Islet precursor cell (in vitro differentiated cells): Measurements from ENCODE around the gene RGS19.

Source experiments
- DNase-seq: peaks from one replicate; pipeline ENCODE4 v3.0.0-alpha.2; 2018

The RGS19 gene

DNA sequence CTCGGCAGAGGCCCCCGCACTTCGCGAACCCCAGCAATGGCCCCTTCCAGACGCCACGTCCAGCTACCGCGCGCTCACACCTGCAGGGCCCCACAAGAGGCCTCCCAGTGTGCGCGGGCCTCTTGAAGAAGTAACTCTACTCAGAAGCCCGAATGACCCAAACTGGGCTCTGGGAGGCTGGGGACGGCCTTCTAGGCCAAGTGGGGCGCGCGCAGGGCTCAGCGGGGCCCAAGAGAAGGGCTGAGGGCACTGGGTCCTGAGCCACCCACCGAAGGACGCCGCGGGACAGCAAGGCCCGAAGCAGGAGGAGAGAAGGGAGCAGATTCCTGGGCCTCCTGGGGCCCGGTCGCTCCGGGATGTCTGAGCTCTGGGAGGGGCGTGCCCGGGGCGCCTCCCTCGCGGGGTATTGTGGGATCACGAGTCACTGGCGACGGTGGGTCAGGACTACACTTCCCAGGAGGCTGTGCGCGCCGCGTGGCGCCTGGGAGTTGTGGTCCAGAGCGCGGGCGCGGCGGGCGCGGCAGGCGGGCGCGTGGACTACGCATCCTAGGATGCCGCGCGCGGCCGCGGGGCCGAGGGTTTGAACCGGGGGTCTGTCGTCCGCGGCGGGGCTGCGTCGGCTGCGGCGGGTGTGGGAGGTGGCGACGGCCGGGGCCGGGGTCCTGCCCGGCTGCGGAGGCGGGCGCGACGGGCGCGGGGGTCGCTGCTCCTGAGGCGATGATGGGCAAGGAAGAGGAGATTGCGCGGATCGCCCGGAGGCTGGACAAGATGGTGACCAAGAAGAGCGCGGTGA is 16.5 kb downstream of the RGS19 start, which contains the start of gene TCEA2:
TCEA2 (plus strand) TSS at position 603 of the 793 bp plus-strand sequence; CDS start at position 718, 115 bp downstream.
- peak; percentile 97 for DNase-seq

DNA sequence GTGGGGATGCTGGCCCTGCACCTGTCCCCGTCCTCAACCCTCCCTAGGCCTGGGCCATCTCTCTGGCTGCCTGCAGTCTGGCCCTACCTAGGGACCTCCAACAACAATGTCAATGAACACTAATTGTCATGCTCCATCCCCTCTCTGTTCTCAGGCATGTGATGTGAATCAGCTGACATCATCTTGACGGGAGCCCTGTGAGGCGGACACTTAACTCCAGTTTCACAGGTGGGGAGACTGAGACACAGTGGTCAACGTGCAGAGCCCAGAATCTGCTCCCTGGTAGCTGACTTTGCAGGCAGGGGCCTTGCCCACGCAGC is 17.1 kb downstream of the RGS19 start:
- DNase-seq: no peak

DNA sequence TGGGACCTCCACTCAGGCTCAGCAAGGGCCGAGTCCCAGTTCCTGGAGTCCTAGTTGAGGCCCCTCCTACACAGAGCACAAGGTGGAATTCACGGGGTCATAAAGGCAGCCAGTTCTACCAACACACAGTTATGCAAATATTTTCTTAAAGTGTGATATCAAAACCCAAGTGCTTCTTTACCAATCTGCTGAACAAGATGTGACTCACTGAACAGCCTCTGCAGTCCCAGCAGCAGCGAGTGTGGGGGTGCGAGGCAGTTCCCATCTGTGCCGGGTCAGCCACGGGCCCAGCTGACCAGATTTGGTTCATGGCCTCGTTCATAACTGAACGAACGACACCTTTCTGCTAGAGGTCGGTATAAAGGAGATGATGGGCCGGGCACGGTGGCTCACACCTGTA is 20.8 kb downstream of the RGS19 start:
- no peak for DNase-seq

DNA sequence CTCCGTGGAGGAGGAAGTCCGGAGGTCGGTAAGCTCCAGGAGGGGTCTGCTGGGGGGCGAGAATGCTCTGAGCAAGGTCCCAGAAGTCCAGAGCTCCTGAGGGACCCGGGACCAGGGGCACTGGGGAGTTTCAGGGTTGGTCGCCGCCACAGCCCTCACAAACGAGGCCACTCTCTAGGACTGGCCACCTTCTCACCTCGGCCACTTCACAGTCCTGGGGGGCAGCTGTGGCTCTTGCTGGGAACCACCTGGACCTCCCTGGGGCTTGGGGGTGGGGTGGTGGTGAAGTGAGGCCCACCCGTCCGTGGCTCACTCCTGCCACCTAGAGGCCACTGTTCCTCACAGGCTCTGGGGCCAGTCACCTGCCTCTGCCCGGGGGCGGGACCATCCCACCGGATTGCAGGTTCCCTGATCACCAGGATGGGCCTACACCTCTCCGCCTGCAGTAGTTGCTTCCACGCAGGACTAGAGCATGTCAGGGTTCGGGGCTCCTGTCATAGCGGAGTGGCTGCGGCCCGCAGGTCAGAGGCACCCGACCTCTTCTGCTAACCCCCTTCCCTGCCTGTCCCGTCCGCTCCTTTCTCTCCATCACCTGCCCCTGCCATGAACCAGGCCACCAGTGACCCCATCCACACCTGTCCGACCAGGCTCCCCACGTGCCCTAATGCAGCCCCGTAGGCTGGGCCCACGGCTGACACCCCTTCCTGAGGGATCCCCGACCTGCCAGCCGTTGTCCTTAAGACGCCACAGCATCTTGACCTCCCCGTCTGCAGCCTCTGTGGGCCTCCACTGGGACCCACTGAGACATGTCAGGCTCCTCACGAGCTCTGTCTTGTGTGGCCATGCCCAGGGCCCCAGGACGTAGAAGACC is 21.5 kb downstream of the RGS19 start:
- peak; percentile 89 for DNase-seq

DNA sequence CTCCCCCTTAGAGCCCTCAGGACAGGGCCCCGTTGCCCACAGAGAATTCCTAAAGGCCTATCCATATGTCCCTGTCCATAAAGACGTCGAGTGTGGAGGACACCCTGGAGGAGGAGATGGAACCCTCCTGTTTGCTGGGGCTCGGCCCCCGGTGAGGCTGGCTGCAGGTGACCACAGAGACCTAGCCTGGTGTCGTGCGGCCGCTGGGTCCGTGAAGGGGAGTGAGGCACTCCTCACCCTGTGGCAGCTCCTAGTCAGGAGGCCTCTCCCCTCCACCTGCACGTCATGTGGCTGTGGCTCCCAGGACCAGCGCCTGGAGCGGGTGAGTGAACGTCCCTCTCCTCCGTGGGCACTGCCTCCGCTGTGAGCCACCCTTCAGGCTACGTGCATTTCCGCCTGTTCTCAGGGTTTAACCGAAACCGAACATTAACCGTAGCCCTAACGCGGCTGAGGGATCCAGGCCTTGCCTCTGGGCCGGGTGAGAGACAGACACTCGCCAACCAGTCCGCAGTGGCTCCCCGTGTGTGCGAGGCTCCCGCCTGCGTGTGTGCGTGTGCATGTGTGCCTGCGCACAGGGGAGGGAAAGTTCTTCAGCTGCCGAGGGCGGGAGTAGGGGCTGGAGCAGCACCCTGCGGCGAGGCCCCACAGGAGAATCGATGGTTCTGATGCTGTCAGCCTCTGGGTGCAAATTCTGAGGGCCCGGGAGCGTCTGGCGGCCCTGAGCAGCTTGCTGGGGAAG is 22.3 kb downstream of the RGS19 start:
- DNase-seq: no peak

DNA sequence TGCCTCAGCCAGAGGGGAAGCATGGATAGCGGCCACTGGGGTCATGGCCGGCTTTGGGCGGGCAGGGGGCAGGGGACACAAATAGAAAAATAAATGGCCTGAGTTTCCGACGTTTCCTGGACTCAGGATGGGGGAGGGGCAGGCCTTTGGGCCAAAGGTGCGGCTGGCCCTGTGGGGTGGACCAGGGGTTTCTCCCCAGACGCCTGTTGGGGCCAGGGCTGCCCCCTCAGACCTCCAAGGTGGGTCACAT is 22.8 kb downstream of the RGS19 start:
- no peak for DNase-seq

DNA sequence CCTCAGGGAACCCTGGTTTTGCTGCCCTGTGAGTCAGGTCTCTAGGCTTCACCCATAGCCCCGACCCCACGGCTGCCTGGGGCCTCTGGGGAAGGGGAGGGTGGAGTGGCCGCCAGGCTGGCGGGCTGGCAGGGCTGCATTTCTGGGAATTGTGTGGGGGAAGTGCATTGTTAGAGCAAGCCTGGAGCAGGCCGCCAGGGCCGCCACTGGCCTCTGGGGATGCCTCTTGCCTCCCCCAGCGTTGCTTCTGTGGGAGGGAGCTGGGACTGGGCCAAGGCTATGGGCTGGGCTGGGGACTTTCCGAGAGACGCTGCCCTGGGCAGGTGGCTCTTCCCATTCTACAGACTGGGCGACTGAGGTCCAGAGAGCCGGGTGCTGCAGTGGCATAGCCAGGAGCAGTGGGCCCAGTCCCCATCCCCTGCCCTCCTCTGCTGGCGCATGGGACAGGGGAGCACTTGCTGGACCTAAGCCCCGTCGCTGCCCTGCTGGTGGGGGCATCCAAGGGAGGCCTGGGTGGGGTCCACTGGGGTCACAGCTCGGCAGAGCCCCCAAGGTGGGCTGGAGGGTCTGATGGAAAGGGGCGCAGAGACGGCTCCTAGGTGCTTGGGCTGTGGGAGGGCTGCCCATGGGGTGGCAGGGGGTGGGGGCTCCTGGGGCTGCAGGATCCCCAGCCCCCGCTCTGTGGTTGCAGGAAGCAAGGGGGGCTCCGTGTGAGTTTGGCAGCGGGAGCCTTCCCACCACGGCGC is 23.3 kb downstream of the RGS19 start:
- DNase-seq: peak; percentile 80

DNA sequence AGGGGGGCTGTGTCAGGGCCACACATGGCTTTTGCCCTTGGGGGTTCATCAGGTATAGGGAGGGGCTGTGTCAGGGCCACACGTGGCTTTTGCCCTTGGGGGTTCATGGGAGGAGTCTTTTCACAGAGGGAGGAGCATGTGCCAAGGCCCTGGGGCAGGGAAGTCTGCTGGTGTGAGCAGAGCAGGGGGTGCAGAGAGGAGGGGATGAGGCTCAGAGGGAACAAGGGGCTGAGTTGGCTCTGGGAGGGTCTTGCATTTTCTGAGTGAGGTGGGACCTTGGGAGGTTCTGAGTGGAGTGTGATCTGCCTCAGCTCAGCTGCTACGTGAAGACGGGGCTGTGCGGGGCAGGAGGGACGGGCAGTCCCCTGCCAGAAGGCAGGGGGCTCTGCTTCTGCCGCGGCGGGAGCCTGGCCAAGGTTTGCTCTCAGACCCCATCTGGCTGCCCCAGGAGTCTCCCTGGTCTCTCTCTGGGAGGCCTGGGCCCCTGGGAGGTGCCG is 23.9 kb downstream of the RGS19 start:
- no peak for DNase-seq

DNA sequence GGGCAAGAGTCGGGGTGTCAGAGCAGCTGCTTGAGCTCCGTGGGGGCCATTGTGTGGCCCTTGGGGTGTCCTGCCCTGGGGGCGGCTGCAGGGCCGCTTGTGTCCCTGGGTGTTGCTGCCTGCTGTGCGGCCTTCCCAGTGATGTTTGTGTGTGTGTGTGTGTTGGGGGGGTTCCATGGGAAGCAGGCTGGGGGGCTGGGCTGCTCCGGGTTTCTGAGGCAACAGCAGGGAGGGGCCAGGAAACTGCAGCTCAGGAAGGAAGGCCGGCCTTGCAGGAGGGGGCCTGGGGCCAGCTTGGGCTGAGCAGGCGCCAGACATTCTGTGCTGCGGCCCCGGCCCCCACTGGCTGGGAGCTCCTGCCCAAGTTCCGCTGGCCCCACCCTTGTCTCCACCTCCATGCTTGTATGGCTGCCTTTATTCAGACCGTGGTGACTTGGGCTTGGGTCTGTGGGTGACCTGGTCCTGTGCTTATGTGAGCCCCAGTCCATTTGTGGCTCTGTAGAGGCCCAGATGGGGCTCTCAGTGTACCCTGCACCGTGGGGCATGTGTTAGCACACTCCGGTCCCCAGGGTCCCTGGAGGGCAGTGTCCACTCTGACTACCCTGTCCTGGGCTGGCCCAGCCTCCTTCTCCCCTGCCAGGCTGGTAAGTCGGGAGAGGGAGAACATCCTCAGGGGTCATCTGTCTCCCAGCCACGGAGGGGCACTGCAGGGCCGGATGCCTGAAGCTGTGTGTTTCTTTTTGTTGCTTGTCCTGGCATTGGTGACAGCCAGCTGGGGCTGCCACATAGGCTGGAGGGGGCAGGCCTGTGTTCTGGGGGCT is 25.3 kb downstream of the RGS19 start:
- peak; percentile 87 for DNase-seq

DNA sequence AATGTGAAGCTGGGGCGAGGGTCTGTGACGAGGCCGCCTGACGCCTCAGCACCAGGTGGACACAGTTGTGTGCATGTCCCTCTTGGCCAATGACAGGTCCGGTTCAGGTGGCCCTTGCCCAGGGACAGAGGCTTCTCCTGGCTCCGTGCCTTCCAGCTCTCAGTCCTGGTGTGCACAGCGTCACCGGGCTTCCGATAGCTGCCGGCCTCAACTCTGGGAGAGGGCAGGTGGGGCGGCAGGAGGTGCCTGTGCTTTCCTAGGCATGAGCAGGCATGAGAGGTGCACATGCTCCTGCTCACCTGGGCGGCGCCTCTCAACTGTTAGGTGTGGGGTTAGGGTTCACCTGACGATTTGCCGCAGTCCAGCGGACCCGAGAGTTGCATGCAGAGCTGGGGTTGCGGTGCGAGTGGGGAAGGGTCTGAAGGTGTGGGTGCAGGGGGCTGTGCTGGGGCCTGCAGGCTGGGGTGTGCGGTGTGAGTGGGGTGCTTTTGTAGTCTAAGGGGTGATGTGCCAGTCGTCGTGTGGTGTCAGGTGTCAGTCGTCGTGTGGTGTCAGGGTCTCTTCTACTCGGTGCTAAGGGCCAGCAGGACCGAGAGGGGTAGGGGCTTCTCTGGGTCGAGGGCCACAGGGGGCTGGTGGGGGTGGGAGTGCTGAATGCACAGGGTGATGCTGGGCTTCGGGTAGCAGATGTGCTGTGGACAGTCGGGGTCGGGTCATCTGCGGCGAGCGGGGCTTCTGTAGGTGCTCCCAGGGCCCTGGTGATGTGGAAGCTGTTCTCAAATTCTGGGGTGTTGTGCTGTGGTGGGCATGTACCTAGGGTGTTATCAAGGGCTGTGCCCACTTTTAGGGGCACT is 26.1 kb downstream of the RGS19 start:
- no peak for DNase-seq

DNA sequence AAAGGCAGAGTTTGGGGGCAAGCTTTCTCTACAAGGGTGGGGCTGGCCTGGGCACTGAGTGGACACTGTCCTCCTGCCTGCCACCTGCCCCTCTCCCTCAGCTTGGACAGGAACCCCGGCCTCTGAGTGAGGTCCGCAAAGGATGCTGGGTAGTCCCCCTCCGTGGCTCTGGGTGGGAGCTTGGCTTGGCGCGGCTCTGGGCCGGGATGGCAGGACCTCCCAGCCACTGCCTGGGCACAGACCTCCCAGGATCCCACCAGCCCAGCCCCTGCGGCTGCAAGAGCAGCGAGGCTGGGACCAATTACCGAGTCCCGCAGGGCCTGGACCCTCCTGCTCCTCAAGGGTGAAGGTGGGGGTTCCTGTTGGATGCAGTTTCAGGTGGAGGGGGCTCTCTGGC is 27.0 kb downstream of the RGS19 start:
- no peak for DNase-seq

DNA sequence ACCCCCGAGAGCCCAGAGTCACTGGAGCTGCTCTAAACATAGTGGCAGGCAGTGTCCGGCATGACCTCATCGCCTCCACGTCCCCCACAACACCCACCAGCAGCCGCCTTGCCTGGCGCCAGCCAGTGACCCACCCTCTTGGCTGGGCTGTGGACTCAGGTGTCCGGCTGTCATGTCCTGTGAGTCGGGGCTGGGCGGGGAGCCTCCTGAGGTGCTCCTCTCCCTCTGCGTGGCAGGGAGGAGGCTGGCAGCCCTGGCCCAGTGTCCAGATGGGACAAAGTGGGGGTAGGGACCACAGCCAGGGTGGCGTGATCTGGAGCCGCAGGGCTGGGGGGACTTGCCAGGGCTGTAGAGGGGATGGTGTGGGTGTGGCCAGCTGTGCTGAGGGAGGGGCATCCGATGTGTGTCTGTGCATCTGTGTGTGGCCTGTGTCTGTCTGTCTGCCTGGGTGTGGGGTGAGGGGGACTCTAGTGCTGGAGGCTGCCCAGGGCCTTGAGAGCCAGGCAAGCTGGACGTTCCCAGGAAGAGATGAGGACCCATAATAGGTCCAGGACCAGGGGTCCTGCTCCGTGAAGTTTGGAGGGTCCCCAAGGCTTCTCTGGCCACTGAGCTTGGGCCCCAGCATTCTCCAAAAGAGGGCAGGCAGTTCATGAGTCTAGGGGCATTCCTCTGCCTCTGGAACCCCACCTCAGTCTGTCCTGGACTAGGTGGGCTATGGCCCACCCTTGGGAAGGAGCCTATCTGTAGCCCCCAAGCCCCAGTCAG is 27.6 kb downstream of the RGS19 start:
- DNase-seq: no peak

DNA sequence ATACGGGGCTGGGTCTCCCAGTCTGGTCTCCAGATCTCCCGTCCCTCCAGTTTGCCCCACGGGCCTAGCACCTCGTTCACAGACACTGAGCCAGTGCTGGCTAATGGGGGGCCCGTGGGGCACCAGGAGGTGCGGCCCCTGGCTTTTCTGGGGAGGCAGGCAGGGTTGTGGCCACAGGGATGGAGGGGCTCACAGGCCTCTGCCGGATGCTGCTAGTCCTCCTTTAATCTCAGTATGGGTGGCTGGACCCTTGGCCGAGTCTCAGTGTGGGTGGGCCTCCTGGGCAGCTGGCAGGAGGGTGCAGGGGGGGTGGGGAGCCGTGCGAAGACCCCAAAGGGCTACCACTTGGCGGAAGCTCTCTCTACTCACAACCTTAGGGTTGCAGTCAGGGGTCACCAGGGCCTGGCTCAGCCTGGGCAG is 28.3 kb downstream of the RGS19 start:
- DNase-seq: no peak

DNA sequence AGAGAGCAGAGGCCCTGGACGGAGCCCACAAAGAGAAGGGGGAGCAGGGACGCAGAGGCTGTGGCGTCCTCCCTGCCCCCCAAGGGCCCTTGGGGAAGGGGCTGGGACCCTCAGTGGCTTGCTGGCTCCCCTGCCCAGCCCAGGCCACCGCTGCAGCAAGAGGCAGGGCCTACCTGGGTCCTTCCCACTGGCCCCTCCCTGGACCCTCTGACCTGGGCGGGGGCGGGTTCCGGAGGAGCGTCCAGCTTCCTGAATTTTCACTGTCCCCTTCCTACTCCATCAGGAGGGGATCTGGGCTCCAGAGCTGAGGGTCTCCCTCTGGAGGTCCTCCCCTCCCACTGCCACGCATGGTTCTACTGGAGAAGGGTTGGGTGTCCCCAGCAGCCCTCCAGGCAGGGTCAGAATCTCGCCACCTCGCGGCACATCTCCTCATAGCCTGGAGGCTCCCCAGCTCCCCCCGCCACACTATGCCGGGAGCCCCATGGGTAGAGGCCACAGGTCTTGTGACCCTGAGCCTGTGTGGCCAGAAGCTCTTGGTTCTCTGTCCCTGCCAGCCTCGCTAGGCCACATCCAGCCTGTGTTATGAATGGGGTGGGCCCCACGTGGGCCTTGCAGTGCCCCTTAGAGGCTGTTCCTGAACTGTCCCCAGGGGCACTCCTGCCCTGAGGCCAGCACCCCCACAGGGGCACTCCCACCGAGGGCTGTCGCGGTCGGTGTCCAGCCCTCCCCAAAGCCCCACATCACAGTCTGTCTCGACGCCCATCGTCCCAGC is 28.9 kb downstream of the RGS19 start:
- DNase-seq: no peak

DNA sequence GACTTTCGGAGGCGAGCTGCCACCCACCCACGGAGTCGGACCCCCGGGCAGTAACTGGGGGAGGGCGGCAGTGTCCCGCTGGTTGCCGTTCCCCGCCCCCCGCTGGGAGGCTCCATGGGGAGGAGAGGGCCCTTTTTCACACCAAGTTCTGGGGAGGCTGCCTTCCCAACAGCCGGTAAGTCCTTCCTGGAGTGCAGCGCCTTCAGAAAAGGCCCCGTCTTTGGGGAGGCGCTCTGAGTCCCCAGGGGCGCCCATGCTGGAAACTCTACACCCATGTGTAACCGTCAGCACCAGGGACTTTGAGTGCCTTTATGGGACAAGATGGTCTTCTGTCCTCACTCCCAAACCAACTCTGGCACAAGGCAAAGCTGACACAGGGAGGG is 29.4 kb downstream of the RGS19 start:
- no peak for DNase-seq

DNA sequence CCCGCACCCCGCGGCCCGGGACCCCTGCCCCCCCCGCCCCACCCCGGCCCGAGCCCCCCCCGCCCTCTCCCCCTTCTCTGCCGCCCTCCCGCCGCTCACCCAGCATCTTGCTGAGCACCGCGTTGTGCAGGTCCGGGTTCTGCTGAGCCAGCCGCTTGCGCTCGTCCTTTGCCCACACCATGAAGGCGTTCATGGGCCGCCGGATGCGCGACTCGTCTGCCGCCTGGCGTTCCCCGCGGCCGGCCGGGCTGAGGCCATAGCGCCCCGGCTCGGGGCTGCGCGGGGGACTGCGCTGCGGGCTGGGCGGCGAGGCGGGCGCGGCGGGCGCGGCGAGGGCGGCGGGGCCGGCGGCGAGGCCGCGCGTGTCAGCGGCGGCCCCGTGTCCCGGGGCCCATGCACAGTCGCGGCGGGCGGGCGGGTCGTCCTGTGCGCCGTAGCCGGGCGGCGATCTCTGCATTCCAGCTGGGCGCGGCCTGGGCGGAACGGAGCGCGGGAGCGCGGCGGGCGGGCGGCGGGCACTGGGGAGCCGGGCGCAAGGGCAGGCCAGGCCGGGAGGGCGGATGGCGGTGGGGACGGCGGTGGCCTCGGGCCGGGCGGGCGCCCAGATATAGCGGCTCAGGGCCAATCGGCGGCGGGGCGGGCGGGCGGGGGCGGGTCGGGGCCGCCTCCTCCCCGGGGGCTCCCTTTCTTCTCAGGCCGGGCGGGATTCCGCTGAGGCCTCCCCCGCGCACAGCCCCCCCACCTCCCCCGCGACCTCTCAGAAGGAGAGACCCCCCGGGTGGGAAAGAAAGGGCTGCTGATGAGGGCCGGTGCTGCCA is 30.0 kb downstream of the RGS19 start, which contains the start of gene SOX18:
SOX18 (minus strand) TSS at position 580 of the 818 bp plus-strand sequence; CDS start at position 457, 123 bp downstream.
- DNase-seq: no peak

DNA sequence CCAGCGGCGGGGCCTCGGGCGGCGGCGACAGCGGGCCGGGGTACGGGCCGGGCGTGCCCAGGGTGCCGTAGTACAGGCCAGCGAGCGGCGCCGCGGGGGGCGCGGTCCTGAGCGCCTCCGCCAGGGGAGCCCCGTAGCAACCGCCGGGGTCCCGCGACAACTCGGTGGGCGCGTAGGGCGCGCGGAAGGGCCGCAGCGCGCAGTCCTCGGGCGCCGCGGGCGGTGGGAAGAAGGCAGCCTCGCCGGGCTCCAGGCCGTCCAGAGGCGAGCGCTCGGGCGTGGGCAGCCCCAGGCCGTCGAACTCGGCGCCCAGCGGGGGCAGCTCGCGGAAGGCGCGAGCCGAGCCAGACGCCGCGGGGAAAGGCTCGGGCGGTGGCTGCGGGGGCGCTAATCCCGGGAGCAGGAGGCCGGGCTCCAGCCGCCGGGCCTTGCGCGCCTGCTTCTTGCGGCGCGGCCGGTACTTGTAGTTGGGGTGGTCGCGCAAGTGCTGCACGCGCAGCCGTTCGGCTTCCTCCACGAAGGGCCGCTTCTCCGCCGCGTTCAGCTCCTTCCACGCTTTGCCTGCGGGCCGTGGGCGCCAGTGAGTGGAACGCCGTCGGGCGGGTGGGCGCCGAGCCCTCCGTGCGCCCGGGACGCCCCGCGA is 30.8 kb downstream of the RGS19 start:
- DNase-seq: no peak

DNA sequence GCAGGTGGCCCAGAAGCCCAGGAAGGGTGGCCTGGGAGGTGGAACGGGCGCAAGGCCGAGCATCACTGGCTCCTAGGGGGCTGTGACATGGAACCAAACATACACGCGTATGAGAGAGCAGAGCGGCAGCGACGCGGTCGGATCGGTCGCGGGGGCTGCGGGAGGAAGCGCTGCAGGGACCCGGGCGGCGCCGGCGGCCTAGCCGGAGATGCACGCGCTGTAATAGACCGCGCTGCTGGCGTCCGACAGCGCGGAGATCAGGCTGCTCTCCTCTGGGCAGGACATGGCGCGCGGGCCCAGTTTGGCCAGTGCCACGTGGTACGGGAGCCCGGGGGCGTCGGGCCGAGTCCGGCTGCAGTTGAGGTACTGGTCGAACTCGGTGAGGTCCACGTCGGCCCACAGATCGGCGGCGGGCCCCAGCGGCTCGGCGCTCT is 31.3 kb downstream of the RGS19 start:
- no peak for DNase-seq
